GM19035 (cell line): ENCODE data around the gene SIN3A.
"Not testable (repeated sequence)": the region's sequence is repeated elsewhere in the genome, so short reads cannot be mapped to it uniquely, and the experiment has no call there.

Source experiments
- ATAC-seq: cut with Tn5 transposase; IDR thresholded peaks from one replicate; pipeline ENCODE4 v1.9.1; 2021; ENCODE audit not compliant: unreplicated experiment

The SIN3A gene

GRCh38 chr15:75451674-75452363 lies at the start of gene SIN3A:
SIN3A (minus strand) TSS chr15:75451690; CDS start chr15:75430375, 21,315 bp downstream.
- ATAC-seq, result peak; percentile 40

GRCh38 chr15:75493732-75494131 lies 42.2 kb upstream of the SIN3A start:
- ATAC-seq, result no peak

- ATAC-seq, result no peak
These were observed 32.5 kb upstream of the SIN3A start for GRCh38 chr15:75483961-75484360.

- not testable (repeated sequence) for ATAC-seq
These were observed 32.1 kb upstream of the SIN3A start for GRCh38 chr15:75483556-75483955.

GRCh38 chr15:75483106-75483505 lies 31.6 kb upstream of the SIN3A start:
- no peak for ATAC-seq

GRCh38 chr15:75480463-75480862 lies 29.0 kb upstream of the SIN3A start:
- ATAC-seq, result not testable (repeated sequence)

GRCh38 chr15:75479670-75480069 lies 28.2 kb upstream of the SIN3A start:
- no peak for ATAC-seq

- not testable (repeated sequence) for ATAC-seq
These were observed 25.6 kb upstream of the SIN3A start for GRCh38 chr15:75477094-75477493.

GRCh38 chr15:75468913-75469598 lies 17.6 kb upstream of the SIN3A start:
- no peak for ATAC-seq

- ATAC-seq, result no peak
These were observed 9.2 kb upstream of the SIN3A start for GRCh38 chr15:75460646-75461045.

GRCh38 chr15:75459581-75459980 lies 8.1 kb upstream of the SIN3A start:
- no peak for ATAC-seq

GRCh38 chr15:75456710-75457109 lies 5.2 kb upstream of the SIN3A start:
- no peak for ATAC-seq

- ATAC-seq, result no peak
These were observed 4.6 kb upstream of the SIN3A start for GRCh38 chr15:75455982-75456531.

- ATAC-seq, result no peak
These were observed 4.0 kb upstream of the SIN3A start for GRCh38 chr15:75455424-75455981.

- ATAC-seq, result no peak
These were observed 3.2 kb upstream of the SIN3A start for GRCh38 chr15:75454471-75455378.

GRCh38 chr15:75453703-75454470 lies 2.4 kb upstream of the SIN3A start:
- peak; percentile 36 for ATAC-seq

- ATAC-seq, result no peak
These were observed 1.6 kb upstream of the SIN3A start for GRCh38 chr15:75452865-75453702.

GRCh38 chr15:75452364-75452864 lies 924 bp upstream of the SIN3A start:
- no peak for ATAC-seq

GRCh38 chr15:75451202-75451673 lies 252 bp downstream of the SIN3A start:
- ATAC-seq, result no peak
